ENCODE results near the gene MRPL46.

DNA sequence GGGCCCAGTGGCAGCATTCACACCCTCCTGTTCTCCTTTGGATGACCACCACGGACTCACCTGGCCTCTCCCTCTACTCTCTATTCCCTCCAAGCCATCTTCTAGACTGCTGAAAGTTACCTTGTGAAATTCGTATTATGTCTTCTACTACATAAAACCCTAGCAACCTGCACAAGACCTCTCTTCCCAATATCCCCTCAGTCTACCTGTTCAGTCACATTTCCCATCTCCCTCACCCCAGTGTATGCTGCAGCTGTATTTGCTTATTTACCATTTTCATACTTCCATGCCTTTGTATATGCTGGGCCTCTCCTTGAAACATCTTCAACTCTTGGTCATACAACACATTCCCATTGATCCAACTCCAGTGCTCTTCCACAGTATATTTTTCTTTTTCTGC is 44.0 kb upstream of the MRPL46 start:
- no peak for TF ChIP-seq EZH2phosphoT487 (IDR thresholded peaks at IDR 0.05; ENCODE audit: borderline replicate concordance)
- TF ChIP-seq, protein P1, sequence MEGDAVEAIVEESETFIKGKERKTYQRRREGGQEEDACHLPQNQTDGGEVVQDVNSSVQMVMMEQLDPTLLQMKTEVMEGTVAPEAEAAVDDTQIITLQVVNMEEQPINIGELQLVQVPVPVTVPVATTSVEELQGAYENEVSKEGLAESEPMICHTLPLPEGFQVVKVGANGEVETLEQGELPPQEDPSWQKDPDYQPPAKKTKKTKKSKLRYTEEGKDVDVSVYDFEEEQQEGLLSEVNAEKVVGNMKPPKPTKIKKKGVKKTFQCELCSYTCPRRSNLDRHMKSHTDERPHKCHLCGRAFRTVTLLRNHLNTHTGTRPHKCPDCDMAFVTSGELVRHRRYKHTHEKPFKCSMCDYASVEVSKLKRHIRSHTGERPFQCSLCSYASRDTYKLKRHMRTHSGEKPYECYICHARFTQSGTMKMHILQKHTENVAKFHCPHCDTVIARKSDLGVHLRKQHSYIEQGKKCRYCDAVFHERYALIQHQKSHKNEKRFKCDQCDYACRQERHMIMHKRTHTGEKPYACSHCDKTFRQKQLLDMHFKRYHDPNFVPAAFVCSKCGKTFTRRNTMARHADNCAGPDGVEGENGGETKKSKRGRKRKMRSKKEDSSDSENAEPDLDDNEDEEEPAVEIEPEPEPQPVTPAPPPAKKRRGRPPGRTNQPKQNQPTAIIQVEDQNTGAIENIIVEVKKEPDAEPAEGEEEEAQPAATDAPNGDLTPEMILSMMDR (conservative IDR thresholded peaks at IDR 0.05; ENCODE audit: low read length) = no peak

Data from Loucy (cell line).